WTC11 (cell line): ENCODE data around the gene NTSR1. TPM values are rescaled to one million over a fixed set of nuclear protein-coding genes. Genes with fewer than 3 reads are reported as not detected.

Experiments used
- ATAC-seq: fragments of 200-7000 bp; cut with Tn5 transposase; 2 replicates; pipeline ENCODE4 v1.10.0; 2021; ENCODE audit warnings: mild to moderate bottlenecking, moderate library complexity
- CTCF ChIA-PET: fragments of 300-600 bp; sonication (Branson Sonifier 250); formaldehyde crosslinking; loops from one replicate; lab custom pipeline; 2021; ENCODE audit warnings: antibody characterized with exemption; lab: Charles Lee
- POLR2A ChIA-PET: fragments of 350-600 bp; sonication (Branson Sonifier 250); formaldehyde crosslinking; loops from one replicate; lab custom pipeline; 2021; ENCODE audit warnings: antibody characterized with exemption; lab: Charles Lee
- DNase-seq: peaks from one replicate; pipeline ENCODE4 v3.0.0; 2021; ENCODE audit warnings: low spot score
- H3K27ac Mint-ChIP-seq: 2 replicates; pipeline ENCODE4 v1.8.0; 2021; ENCODE audit warnings: mixed read lengths
- H3K27me3 Mint-ChIP-seq: 2 replicates; pipeline ENCODE4 v1.8.0; 2021; ENCODE audit warnings: low read depth, mild to moderate bottlenecking, moderate library complexity, mixed read lengths
- H3K36me3 Mint-ChIP-seq: 2 replicates; pipeline ENCODE4 v1.8.0; 2021; ENCODE audit warnings: mixed read lengths
- H3K4me1 Mint-ChIP-seq: 2 replicates; pipeline ENCODE4 v1.8.0; 2022; ENCODE audit warnings: mixed read lengths
- H3K4me3 Mint-ChIP-seq: 2 replicates; pipeline ENCODE4 v1.8.0; 2021; ENCODE audit warnings: mild to moderate bottlenecking, moderate library complexity, mixed read lengths
- H3K9me3 Mint-ChIP-seq: 2 replicates; pipeline ENCODE4 v1.8.0; 2021; ENCODE audit warnings: mixed read lengths
- CDX4 ChIP-seq: fragments of 250-450 bp; sonication (Bioruptor Pico); IDR thresholded peaks from 2 replicates; pipeline ENCODE4 v1.9.0; 2021; ENCODE audit warnings: moderate library complexity, mild to moderate bottlenecking, inconsistent platforms, borderline replicate concordance
- CREB1 ChIP-seq: sonication (generic); formaldehyde crosslinking; IDR thresholded peaks from 2 replicates; pipeline ENCODE4 v1.8.0; 2023; ENCODE audit warnings: mild to moderate bottlenecking, missing genetic modification reagents
- CREM ChIP-seq: sonication (generic); formaldehyde crosslinking; IDR thresholded peaks from 2 replicates; pipeline ENCODE4 v1.8.1; 2022; ENCODE audit warnings: mild to moderate bottlenecking, missing genetic modification reagents, moderate library complexity
- ETV6 ChIP-seq: sonication (generic); formaldehyde crosslinking; IDR thresholded peaks from 2 replicates; pipeline ENCODE4 v1.8.1; 2022; ENCODE audit warnings: mild to moderate bottlenecking, missing genetic modification reagents
- GTF2I ChIP-seq: fragments of 250-450 bp; sonication (Bioruptor Pico); conservative IDR thresholded peaks from 2 replicates; pipeline ENCODE4 v1.4.0; 2021; ENCODE audit warnings: mild to moderate bottlenecking
- HMGXB4 ChIP-seq: sonication (generic); formaldehyde crosslinking; IDR thresholded peaks from 2 replicates; pipeline ENCODE4 v1.8.1; 2023; ENCODE audit warnings: mild to moderate bottlenecking, moderate library complexity, missing genetic modification reagents
- IRF2 ChIP-seq: sonication (generic); formaldehyde crosslinking; IDR thresholded peaks from 2 replicates; pipeline ENCODE4 v1.8.0; 2022; ENCODE audit warnings: low read depth, missing genetic modification reagents, borderline replicate concordance
- JUN ChIP-seq: sonication (generic); formaldehyde crosslinking; IDR thresholded peaks from 2 replicates; pipeline ENCODE4 v1.8.0; 2023; ENCODE audit warnings: mild to moderate bottlenecking, missing genetic modification reagents
- NFATC4 ChIP-seq: fragments of 250-450 bp; sonication (Bioruptor Pico); IDR thresholded peaks from 2 replicates; pipeline ENCODE4 v1.9.0; 2021; ENCODE audit warnings: mild to moderate bottlenecking
- NFE2L1 ChIP-seq: sonication (generic); formaldehyde crosslinking; IDR thresholded peaks from 2 replicates; pipeline ENCODE4 v1.8.1; 2023; ENCODE audit warnings: missing genetic modification reagents
- NR1H2 ChIP-seq: sonication (generic); formaldehyde crosslinking; IDR thresholded peaks from 2 replicates; pipeline ENCODE4 v1.9.0; 2021; ENCODE audit warnings: mild to moderate bottlenecking, moderate library complexity, missing genetic modification reagents
- PREB ChIP-seq: sonication (generic); formaldehyde crosslinking; IDR thresholded peaks from 2 replicates; pipeline ENCODE4 v1.8.1; 2022; ENCODE audit warnings: mild to moderate bottlenecking, missing genetic modification reagents, moderate library complexity, borderline replicate concordance
- SMAD4 ChIP-seq: sonication (generic); formaldehyde crosslinking; IDR thresholded peaks from 2 replicates; pipeline ENCODE4 v1.8.0; 2022; ENCODE audit warnings: mild to moderate bottlenecking, missing genetic modification reagents
- SOX15 ChIP-seq: fragments of 250-450 bp; sonication (Bioruptor Pico); IDR thresholded peaks from 2 replicates; pipeline ENCODE4 v1.9.0; 2021; ENCODE audit warnings: mild to moderate bottlenecking
- TEAD4 ChIP-seq: sonication (generic); formaldehyde crosslinking; IDR thresholded peaks from 2 replicates; pipeline ENCODE4 v1.8.0; 2022; ENCODE audit warnings: mild to moderate bottlenecking, missing genetic modification reagents
- TP53 ChIP-seq: sonication (generic); formaldehyde crosslinking; IDR thresholded peaks from 2 replicates; pipeline ENCODE4 v1.8.1; 2023; ENCODE audit warnings: mild to moderate bottlenecking, missing genetic modification reagents
- ZNF423 ChIP-seq: fragments of 250-450 bp; sonication (Bioruptor Pico); IDR thresholded peaks from 2 replicates; pipeline ENCODE4 v2.1.2; 2022; ENCODE audit warnings: mild to moderate bottlenecking, moderate library complexity
- ZNF671 ChIP-seq: fragments of 250-450 bp; sonication (Bioruptor Pico); IDR thresholded peaks from 2 replicates; pipeline ENCODE4 v1.8.0; 2021; ENCODE audit warnings: mild to moderate bottlenecking
- total RNA-seq: library from RNA; stranded (reverse); gene quantifications from 3 replicates; pipeline ENCODE4 v1.2.3, GENCODE V29; 2021
- TF ChIP-seq, protein P1 (sequence below): sonication (generic); formaldehyde crosslinking; IDR thresholded peaks from 2 replicates; pipeline ENCODE4 v1.8.0; 2022; ENCODE audit warnings: mild to moderate bottlenecking, missing genetic modification reagents
- TF ChIP-seq, protein P2 (sequence below): sonication (generic); formaldehyde crosslinking; IDR thresholded peaks from 2 replicates; pipeline ENCODE4 v1.8.1; 2022; ENCODE audit warnings: low read depth, mild to moderate bottlenecking, moderate library complexity, missing genetic modification reagents, borderline replicate concordance
- TF ChIP-seq, protein P3 (sequence below): sonication (generic); formaldehyde crosslinking; IDR thresholded peaks from 2 replicates; pipeline ENCODE4 v1.8.1; 2022; ENCODE audit warnings: mild to moderate bottlenecking, moderate library complexity, missing genetic modification reagents
- TF ChIP-seq, protein P4 (sequence below): fragments of 250-450 bp; sonication (Bioruptor Pico); conservative IDR thresholded peaks from 2 replicates; pipeline ENCODE4 v1.9.0; 2021; ENCODE audit warnings: mild to moderate bottlenecking

NTSR1 gene
- total RNA-seq, 1 experiment from 2014 or later: 0.63 TPM

DNA sequence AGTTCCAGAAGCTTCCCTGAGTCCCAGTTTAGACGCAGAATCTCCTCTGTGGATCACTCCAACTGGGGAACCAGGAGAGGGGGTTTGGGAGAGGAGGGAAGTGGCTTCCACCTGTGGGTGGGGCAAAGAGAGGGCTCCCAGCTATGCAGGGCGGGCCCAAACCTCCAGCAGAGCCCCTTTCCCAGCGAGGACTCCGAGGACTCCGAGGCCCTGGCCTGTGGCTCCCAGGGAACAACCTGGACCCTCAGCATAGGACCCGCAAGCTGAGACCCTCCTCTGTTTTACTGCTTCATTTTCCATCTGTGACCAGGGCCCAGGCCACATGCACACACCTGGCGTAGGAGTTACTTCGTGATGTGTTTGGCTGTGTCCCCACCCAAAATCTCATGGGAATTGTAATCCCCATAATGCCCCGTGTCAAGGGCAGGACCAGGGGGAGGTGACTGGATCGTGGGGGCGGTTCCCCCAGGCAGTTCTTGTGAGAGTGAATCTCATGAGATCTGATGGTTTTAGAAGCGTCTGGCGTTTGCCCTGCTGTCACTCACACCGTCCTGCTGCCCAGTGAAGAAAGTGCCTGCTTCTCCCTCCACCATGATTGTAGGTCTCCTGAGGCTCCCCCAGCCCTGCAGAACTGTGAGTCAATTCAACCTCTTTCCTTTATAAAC lies 27.9 kb downstream of the NTSR1 start:
- peak; percentile 29 for DNase-seq
- no peaks in the 10 kb centered on the region for H3K9me3 Mint-ChIP-seq
- peaks cover 5% of the 10 kb centered on the region; the same call in 1 of the 2 replicates for H3K4me1 Mint-ChIP-seq
- CTCF ChIA-PET: interaction anchor here (1.0 to 1.3 kb wide), 2 partner anchors 29 to 94 kb away, joined by 3 read pairs; partner anchors contain the start of gene SLCO4A1
- peaks cover 8% of the 10 kb centered on the region; the same call in 1 of the 2 replicates for H3K27me3 Mint-ChIP-seq
- POLR2A ChIA-PET: no interaction called here
- no peak overlapping the region for H3K4me3 Mint-ChIP-seq
- ATAC-seq: peak; percentile 61
- no peak overlapping the region for H3K27ac Mint-ChIP-seq
- no peak for TF ChIP-seq SOX15
- TF ChIP-seq, protein P1, sequence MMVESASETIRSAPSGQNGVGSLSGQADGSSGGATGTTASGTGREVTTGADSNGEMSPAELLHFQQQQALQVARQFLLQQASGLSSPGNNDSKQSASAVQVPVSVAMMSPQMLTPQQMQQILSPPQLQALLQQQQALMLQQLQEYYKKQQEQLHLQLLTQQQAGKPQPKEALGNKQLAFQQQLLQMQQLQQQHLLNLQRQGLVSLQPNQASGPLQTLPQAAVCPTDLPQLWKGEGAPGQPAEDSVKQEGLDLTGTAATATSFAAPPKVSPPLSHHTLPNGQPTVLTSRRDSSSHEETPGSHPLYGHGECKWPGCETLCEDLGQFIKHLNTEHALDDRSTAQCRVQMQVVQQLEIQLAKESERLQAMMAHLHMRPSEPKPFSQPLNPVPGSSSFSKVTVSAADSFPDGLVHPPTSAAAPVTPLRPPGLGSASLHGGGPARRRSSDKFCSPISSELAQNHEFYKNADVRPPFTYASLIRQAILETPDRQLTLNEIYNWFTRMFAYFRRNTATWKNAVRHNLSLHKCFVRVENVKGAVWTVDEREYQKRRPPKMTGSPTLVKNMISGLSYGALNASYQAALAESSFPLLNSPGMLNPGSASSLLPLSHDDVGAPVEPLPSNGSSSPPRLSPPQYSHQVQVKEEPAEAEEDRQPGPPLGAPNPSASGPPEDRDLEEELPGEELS: no peak
- no peak for TF ChIP-seq NR1H2
- no peak for TF ChIP-seq JUN (CRISPR knock-in tag)
- TF ChIP-seq, protein P2, sequence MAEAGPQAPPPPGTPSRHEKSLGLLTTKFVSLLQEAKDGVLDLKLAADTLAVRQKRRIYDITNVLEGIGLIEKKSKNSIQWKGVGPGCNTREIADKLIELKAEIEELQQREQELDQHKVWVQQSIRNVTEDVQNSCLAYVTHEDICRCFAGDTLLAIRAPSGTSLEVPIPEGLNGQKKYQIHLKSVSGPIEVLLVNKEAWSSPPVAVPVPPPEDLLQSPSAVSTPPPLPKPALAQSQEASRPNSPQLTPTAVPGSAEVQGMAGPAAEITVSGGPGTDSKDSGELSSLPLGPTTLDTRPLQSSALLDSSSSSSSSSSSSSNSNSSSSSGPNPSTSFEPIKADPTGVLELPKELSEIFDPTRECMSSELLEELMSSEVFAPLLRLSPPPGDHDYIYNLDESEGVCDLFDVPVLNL: no peak
- TF ChIP-seq HMGXB4 (CRISPR knock-in tag): no peak
- TF ChIP-seq, protein P3, sequence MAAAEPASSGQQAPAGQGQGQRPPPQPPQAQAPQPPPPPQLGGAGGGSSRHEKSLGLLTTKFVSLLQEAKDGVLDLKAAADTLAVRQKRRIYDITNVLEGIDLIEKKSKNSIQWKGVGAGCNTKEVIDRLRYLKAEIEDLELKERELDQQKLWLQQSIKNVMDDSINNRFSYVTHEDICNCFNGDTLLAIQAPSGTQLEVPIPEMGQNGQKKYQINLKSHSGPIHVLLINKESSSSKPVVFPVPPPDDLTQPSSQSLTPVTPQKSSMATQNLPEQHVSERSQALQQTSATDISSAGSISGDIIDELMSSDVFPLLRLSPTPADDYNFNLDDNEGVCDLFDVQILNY: no peak
- TF ChIP-seq IRF2: no peak
- TF ChIP-seq SMAD4 (CRISPR knock-in tag): no peak
- TF ChIP-seq, protein P4, sequence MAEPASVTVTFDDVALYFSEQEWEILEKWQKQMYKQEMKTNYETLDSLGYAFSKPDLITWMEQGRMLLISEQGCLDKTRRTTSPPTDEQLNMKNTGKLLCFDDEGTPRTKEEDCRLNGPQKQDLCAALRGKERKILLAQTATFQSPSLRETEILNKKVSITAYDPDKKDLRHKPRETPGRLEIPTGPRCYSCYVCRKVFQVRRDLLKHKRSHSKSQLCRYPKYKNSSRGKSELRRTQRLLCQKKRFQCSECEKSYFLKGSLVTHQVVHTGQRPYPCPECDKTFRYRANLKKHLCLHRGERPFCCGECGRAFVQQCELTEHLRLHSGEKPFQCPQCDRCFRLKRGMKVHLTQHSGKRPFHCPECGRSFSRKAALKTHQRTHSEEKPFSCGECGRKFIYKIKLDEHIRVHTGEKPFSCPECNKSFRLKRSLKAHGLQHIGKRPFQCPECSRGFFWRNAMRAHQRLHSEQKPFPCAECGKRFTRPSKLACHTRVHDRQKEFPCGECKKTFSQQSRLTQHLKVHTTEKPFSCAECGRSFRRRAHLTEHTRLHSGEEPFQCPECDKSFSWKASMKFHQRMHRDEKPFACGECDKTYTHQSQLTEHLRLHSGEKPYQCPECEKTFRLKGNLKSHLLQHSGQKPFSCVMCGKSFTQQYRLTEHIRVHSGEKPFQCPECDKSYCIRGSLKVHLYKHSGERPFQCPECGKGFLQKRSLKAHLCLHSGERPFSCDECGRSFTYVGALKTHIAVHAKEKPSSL (CRISPR knock-in tag): no peak
- TF ChIP-seq CREB1 (CRISPR knock-in tag): no peak
- no peak for TF ChIP-seq ZNF423 (CRISPR knock-in tag)
- no peak for TF ChIP-seq ZNF671 (CRISPR knock-in tag)
- no peak for TF ChIP-seq TP53 (CRISPR knock-in tag)
- no peak for TF ChIP-seq ETV6 (CRISPR knock-in tag)
- TF ChIP-seq NFE2L1: no peak
- no peak for TF ChIP-seq CDX4 (CRISPR knock-in tag)
- H3K36me3 Mint-ChIP-seq: no peaks in the 10 kb centered on the region

DNA sequence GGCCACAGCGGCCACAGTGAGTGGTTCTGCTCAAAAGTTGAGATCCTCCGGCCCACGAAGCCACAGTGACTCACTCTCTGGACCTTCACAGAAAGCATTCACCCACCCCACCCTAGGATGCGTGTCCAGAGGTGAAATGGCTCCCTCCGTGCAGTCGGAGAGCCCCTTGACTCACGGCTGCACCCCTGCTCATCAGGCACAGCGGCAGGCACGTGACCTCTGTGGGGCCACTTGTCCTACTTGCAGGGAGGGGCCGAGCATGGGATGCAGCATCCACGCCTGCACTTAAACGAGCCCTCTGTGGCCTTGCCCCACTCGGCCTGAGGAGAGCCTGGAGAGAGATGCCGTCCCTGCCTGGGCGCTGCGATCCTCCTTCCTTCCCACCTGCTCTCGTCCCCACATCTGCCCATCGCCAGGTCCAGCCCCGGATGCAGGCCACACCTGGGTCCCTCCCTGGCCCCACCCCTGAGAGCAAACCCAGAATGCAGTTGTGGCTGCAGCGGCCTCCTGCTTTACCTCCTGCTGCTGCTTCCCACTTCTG lies 28.7 kb downstream of the NTSR1 start:
- DNase-seq (peak; percentile 9), ATAC-seq (no peak)
- POLR2A ChIA-PET: no interaction called here
- Mint-ChIP-seq H3K9me3 (no peaks in the 10 kb centered on the region), H3K27me3 (peaks cover 8% of the 10 kb centered on the region; the same call in 1 of the 2 replicates), H3K4me3 (no peak overlapping the region), H3K4me1 (peaks cover 5% of the 10 kb centered on the region; the same call in 1 of the 2 replicates), H3K36me3 (no peaks in the 10 kb centered on the region), H3K27ac (no peak overlapping the region)
- CTCF ChIA-PET: no interaction called here
- TF ChIP-seq TEAD4 (CRISPR knock-in tag) (no peak), GTF2I (CRISPR knock-in tag) (no peak), NFATC4 (CRISPR knock-in tag) (no peak), CREM (CRISPR knock-in tag) (no peak), CREB1 (CRISPR knock-in tag) (no peak), PREB (no peak)
- TF ChIP-seq, protein P2: no peak
